SK-N-MC (cell line): ENCODE data around the gene TNRC6C.
"Not testable (repeated sequence)": the region's sequence is repeated elsewhere in the genome, so short reads cannot be mapped to it uniquely, and the experiment has no call there.

Source experiments
- DNase-seq: peaks from one replicate; pipeline ENCODE4 v3.0.0-alpha.2; 2011; ENCODE audit warnings: low read depth, low spot score
- H3K27ac ChIP-seq: fragments of 200-600 bp; sonication (generic); 2 replicates; pipeline ENCODE4 v1.5.1; 2016; ENCODE audit warnings: mixed run types
- H3K36me3 ChIP-seq: fragments of 200-600 bp; sonication (generic); 2 replicates; pipeline ENCODE4 v1.6.1; 2017; ENCODE audit warnings: antibody characterized with exemption, low read length, mixed read lengths; ENCODE audit not compliant: insufficient read depth
- H3K4me3 ChIP-seq: fragments of 200-600 bp; sonication (generic); 2 replicates; pipeline ENCODE4 v1.5.1; 2016
- H3K9ac ChIP-seq: fragments of 200-600 bp; sonication (generic); 2 replicates; pipeline ENCODE4 v1.8.0; 2017; ENCODE audit warnings: mixed run types, mixed read lengths; ENCODE audit not compliant: insufficient read length
- H3K9me3 ChIP-seq: fragments of 200-600 bp; sonication (generic); 2 replicates; pipeline ENCODE4 v1.6.1; 2017; ENCODE audit warnings: low read depth, mild to moderate bottlenecking, antibody characterized with exemption, low read length, moderate library complexity, mixed read lengths
- EZH2 ChIP-seq: fragments of 200-600 bp; sonication (generic); IDR thresholded peaks from one replicate; pipeline ENCODE4 v1.6.1; 2017; ENCODE audit warnings: antibody characterized with exemption
- FOXP2 ChIP-seq: optimal IDR thresholded peaks from 2 replicates; pipeline ENCODE3; 2011; ENCODE audit warnings: mild to moderate bottlenecking, moderate library complexity; ENCODE audit not compliant: insufficient read depth; ENCODE audit errors: extremely low read length, control extremely low read depth
- POLR2AphosphoS5 ChIP-seq: IDR thresholded peaks from 2 replicates; pipeline ENCODE4 v1.6.1; 2012; ENCODE audit warnings: mild to moderate bottlenecking, low read depth, low read length, borderline replicate concordance

The TNRC6C gene

DNA sequence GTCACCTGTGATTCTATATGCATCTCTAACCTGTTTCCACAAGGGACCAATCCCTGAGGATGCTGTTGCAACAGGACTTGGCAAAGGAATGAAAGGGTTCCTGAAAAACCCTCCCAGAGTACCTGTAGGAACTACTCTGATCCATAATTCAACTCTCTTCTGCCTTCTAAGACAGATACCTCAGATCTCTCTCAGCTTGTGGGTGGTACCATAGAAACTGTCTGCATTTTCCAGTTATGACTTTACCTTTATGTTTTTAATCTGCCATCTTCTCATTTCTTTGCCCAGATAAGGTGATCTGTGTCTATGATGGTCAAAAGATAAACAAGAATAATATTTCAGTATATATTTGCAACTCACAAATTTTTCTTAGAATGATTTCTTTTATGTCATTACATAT is 105.0 kb downstream of the TNRC6C start:
- no peak for DNase-seq
- Histone ChIP-seq H3K9ac (no peak overlapping the region), H3K4me3 (no peak overlapping the region), H3K36me3 (no peaks in the 10 kb centered on the region; the same call in 1 of the 2 replicates), H3K9me3 (no peaks in the 10 kb centered on the region), H3K27ac (no peak overlapping the region)
- TF ChIP-seq FOXP2 = no peak
- no peak for TF ChIP-seq EZH2
- TF ChIP-seq POLR2AphosphoS5 = no peak

DNA sequence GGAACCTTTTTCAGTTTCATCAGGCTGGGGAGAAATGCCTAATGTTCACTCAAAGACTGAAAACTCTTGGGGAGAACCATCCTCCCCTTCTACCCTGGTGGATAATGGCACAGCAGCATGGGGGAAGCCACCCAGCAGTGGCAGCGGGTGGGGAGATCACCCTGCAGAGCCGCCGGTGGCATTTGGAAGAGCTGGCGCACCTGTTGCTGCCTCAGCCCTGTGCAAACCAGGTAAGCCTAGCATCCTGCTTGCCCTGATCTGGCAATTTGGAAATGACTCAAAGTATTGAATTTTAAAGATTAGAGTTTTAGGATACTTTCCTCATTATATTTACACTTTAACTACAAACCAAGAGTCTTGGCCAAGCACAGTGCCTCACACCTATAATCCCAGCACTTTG is 106.2 kb downstream of the TNRC6C start:
- no peaks in the 10 kb centered on the region for H3K9me3 ChIP-seq
- TF ChIP-seq POLR2AphosphoS5 = no peak
- TF ChIP-seq EZH2 = no peak
- no peak for TF ChIP-seq FOXP2
- no peak overlapping the region for H3K27ac ChIP-seq
- DNase-seq = no peak
- no peaks in the 10 kb centered on the region; the same call in 1 of the 2 replicates for H3K36me3 ChIP-seq
- H3K9ac ChIP-seq = no peak overlapping the region
- no peak overlapping the region for H3K4me3 ChIP-seq

- not testable (repeated sequence) for H3K27ac ChIP-seq, H3K4me3 ChIP-seq, H3K9ac ChIP-seq, DNase-seq, H3K9me3 ChIP-seq, H3K36me3 ChIP-seq
These were observed 108.5 kb downstream of the TNRC6C start for GRCh38 chr17:78066976-78067375.

- TF ChIP-seq FOXP2 = no peak
- no peak for TF ChIP-seq EZH2
- TF ChIP-seq POLR2AphosphoS5 = no peak
- Histone ChIP-seq H3K4me3 (no peak overlapping the region), H3K36me3 (peaks cover 33% of the 10 kb centered on the region), H3K9ac (no peak overlapping the region), H3K27ac (no peak overlapping the region), H3K9me3 (no peaks in the 10 kb centered on the region)
- DNase-seq = no peak
These were observed 111.2 kb downstream of the TNRC6C start for GRCh38 chr17:78069695-78070094.

DNA sequence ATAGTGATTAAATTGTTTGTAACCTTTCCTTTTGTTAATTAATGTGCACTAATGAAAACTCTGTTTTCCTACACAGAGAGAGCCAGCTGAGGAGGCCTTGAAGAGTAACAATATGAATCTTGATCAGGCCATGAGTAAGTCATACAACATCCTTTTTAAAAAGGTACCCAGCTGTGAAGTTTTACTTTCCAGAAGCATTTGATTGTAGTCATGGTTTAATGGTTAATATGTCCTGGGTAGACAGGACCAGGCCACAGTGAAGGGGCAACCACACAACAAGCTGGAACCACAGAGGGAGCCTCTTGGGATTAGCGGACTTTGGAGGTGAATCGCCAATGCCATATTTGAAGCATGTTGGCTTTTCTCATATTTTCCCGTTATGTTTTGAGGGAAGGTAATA is 114.5 kb downstream of the TNRC6C start:
- Histone ChIP-seq H3K4me3 (no peak overlapping the region), H3K9ac (no peak overlapping the region), H3K36me3 (peaks cover 50% of the 10 kb centered on the region), H3K9me3 (no peaks in the 10 kb centered on the region), H3K27ac (no peak overlapping the region)
- TF ChIP-seq POLR2AphosphoS5 (no peak), FOXP2 (no peak), EZH2 (no peak)
- DNase-seq = no peak

DNA sequence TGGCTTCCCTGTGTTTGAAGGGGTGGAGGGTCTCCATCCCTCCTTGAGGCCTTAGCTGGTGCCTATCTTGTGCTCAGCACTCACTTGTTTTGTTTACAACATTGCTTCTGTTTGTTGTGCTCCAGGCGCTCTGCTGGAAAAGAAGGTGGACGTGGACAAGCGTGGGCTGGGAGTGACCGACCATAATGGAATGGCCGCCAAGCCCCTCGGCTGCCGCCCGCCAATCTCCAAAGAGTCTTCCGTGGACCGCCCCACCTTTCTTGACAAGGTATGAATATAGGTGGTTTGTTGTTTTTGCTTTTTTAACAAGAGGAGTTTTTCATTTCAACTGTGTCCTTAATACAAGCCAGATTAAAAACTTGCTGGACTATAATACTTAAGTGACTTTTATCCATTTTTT is 116.5 kb downstream of the TNRC6C start:
- TF ChIP-seq FOXP2 (no peak), POLR2AphosphoS5 (no peak), EZH2 (no peak)
- Histone ChIP-seq H3K27ac (no peak overlapping the region), H3K9me3 (no peaks in the 10 kb centered on the region), H3K9ac (no peak overlapping the region), H3K4me3 (no peak overlapping the region), H3K36me3 (peaks cover 53% of the 10 kb centered on the region)
- no peak for DNase-seq

GRCh38 chr17:78075545-78075944 is 117.0 kb downstream of the TNRC6C start:
- H3K36me3 ChIP-seq = peaks cover 53% of the 10 kb centered on the region
- H3K9me3 ChIP-seq = no peaks in the 10 kb centered on the region
- no peak for TF ChIP-seq POLR2AphosphoS5
- TF ChIP-seq EZH2 = no peak
- TF ChIP-seq FOXP2 = no peak
- no peak overlapping the region for H3K9ac ChIP-seq
- no peak overlapping the region for H3K27ac ChIP-seq
- DNase-seq = no peak
- H3K4me3 ChIP-seq = no peak overlapping the region

GRCh38 chr17:78079253-78079652 is 120.8 kb downstream of the TNRC6C start:
- TF ChIP-seq POLR2AphosphoS5 = no peak
- TF ChIP-seq EZH2 = no peak
- TF ChIP-seq FOXP2 = no peak
- no peak overlapping the region for H3K9ac ChIP-seq
- H3K36me3 ChIP-seq = peaks cover 24% of the 10 kb centered on the region
- no peak overlapping the region for H3K4me3 ChIP-seq
- no peaks in the 10 kb centered on the region for H3K9me3 ChIP-seq
- DNase-seq = no peak
- no peak overlapping the region for H3K27ac ChIP-seq

DNA sequence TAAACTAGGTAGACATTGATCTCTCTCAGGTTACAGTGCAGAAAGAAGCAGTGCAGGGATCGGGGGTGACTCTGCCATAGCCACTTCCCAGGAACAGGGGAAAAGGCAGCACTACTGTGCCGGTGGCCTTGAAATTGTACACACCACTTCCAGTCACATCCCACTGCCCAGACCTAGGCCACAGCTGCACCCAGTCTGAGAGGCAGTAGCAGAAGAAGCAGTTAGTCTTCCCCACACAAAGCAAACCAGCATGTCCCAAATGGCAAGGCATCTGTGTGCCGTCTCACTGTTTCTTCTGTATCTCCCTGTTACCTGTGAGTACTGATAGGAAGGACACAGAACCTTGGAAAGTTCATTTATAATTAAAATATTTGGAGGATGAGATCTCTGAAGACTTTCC is 123.0 kb downstream of the TNRC6C start:
- no peak overlapping the region for H3K27ac ChIP-seq
- no peak overlapping the region for H3K4me3 ChIP-seq
- DNase-seq = no peak
- peaks cover 14% of the 10 kb centered on the region; the same call in 1 of the 2 replicates for H3K36me3 ChIP-seq
- no peaks in the 10 kb centered on the region for H3K9me3 ChIP-seq
- no peak overlapping the region for H3K9ac ChIP-seq
- no peak for TF ChIP-seq FOXP2
- no peak for TF ChIP-seq EZH2
- TF ChIP-seq POLR2AphosphoS5 = no peak

DNA sequence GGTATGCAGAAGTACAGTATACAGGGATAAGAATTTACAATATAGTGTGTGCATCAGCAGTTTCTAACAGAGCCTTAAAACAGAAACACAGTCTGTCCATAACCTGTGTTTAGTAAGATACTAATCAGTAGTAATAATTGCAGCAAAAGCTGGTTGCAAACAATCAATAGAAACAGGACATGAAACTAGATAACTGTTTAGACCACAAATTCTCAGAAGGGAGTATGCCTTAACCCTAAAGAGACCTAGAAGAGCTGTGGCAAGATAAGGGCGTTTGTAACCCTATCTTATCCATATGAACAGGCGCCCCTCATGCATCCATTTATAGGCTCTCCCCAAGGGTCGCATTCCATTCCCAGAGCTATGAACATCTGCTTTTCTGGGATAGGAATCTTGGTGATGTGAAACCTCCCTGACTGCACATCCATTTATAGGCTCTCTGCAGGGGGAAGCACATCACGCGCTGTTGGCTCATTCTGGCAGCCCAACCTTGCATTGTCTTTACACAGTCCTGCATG is 123.9 kb downstream of the TNRC6C start:
- H3K36me3 ChIP-seq = peaks cover 18% of the 10 kb centered on the region
- not testable (repeated sequence) for DNase-seq, H3K9me3 ChIP-seq, H3K4me3 ChIP-seq, H3K9ac ChIP-seq, H3K27ac ChIP-seq
